Lung microvascular endothelial cell (primary cell): ENCODE results near the gene CDH15. TPM values are rescaled to one million over a fixed set of nuclear protein-coding genes. Genes with fewer than 3 reads are reported as not detected.

Experiments
- DNase-seq, 2 donors: peaks; one replicate each; pipeline versions ENCODE4 v3.0.0 to v3.0.0-alpha.2; 2010; ENCODE audit warnings: low read depth in 2 of 2
- total RNA-seq: library from RNA; depleted of rRNA; stranded (reverse); fragments of >200 nt; gene quantifications from 2 replicates; pipeline ENCODE4 v1.2.1, GENCODE V29; 2014

The CDH15 gene
- total RNA-seq, 1 donor from 2014 or later = under 0.01 TPM

GRCh38 chr16:89140401-89140800, 31.1 kb upstream of the CDH15 start:
- no peak for DNase-seq

GRCh38 chr16:89140981-89141883, 30.3 kb upstream of the CDH15 start:
- DNase-seq = no peak

- DNase-seq = no peak
Measured at GRCh38 chr16:89141884-89142267, 29.7 kb upstream of the CDH15 start.

- DNase-seq = no peak
Measured at GRCh38 chr16:89142474-89143195, 28.9 kb upstream of the CDH15 start.

- DNase-seq = no peak
Measured at GRCh38 chr16:89143201-89143741, 28.3 kb upstream of the CDH15 start.

- no peak for DNase-seq
Measured at GRCh38 chr16:89143911-89144675, 27.5 kb upstream of the CDH15 start.

- DNase-seq = no peak
Measured at GRCh38 chr16:89144681-89145080, 26.9 kb upstream of the CDH15 start.

DNA sequence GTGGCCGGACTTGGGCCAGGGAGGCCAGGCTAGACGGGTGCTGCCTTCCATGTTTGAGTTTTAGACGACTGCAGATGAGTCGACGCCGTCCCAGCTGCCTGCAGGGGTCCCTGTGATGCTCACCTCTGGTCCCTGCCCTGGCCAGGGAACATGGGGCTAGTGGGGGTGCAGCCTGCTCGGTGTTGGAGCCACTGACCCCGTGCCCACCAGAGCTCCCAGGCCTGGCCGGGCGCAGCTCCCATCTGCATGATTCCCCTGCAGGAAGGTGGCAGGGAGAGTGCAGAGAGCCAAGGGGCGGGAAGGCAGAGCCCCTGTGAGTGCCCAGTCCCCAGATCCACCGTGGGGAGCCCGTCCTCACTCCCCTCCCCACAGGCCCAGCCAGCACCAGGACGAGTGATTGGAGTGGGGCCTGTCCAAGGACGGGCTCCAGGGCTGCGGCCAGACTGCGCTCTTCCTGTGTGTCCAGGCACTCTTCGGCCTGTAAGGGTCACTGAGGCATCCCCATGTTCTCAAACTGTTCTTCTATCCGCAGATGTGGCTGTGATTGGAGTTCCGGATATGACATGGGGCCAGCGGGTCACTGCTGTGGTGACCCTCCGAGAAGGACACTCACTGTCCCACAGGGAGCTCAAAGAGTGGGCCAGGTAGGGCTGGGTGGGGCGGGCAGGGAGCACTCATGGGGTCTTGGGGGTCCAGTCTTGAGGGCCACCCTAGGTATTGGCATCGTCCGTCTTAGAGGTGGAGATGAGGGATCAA, 26.0 kb upstream of the CDH15 start:
- DNase-seq = no peak

DNA sequence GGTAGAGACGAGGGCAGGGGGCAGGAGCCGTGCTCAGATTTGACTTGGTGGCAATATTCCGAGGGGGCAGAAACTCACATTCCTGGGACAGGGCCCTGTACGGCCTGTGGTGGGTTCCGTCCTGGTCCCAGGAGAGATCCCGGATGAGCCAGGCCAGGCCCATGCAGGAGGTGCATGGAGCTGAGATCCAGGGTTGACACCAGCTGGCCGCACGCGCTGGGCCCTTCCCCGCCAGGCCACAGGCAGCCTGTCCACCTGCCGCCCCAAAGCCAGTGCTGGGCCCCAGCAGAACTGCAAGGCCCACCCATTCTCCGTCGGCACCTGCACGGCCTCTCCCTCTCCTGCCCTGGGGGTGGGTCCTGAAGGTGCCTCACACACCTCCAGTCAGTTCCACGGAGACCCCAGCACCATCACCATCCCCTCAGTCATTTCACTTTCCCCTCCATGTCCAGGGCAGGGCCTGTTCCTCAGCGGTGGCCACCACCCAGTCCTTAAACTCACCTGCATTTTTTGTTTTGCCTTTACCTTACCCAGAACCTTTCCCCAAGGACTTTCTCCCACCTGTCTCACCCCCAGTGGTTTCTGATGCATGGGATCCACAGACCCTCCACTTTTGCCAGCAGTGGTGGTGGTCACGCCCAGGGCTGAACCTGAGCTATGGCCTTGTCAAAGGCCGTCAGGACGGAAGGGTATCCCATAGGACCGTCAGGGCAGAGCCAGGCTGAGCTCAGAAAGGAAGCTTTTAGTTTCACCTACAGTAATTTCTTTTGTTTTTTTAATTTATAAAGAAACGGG, 25.1 kb upstream of the CDH15 start:
- no peak for DNase-seq

DNA sequence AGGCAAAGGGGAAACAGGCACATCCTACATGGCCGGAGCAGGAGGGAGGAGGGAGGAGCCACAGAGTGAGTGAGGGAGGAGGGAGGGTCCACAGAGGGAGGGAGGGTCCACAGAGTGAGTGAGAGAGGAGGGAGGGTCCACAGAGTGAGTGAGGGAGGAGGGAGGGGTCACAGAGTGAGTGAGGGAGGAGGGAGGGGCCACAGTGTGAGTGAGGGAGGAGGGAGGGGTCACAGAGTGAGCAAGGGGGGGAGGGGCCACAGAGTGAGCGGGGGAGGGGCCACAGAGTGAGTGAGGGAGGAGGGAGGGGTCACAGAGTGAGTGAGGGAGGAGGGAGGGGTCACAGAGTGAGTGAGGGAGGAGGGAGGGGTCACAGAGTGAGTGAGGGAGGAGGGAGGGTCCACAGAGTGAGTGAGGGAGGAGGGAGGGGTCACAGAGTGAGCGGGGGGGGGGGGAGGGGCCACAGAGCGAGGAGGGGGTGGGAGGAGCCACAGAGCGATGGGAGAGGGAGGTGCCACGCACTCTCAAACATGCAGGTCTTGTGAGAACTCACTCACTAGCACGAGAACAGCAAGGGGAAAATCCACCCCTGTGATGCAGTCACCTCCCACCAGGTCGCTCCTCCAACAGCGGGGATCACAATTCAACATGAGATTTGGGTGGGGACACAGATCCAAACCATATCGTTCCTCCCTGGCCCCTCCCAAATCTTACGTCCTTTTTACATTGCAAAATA, 24.3 kb upstream of the CDH15 start:
- DNase-seq = no peak

DNA sequence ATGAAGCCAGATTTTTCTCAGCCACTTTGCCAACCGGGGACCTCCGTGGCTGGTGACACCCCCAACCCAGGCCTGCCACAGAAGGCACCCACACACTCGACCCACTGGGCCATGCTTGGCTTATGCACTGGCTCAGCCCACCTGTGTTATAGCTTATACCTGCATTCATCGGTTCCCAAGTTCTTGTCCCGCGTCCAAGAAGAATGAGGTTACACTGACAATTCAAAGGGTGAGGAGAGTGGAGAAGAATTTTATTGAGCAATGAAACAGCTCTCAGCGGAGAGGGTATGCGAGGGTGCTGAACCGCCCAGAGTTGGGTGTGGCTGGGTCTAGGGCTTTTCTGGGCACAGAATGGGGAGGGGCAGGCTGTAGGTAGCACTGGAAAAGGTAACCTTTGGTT, 22.2 kb upstream of the CDH15 start:
- DNase-seq = no peak

DNA sequence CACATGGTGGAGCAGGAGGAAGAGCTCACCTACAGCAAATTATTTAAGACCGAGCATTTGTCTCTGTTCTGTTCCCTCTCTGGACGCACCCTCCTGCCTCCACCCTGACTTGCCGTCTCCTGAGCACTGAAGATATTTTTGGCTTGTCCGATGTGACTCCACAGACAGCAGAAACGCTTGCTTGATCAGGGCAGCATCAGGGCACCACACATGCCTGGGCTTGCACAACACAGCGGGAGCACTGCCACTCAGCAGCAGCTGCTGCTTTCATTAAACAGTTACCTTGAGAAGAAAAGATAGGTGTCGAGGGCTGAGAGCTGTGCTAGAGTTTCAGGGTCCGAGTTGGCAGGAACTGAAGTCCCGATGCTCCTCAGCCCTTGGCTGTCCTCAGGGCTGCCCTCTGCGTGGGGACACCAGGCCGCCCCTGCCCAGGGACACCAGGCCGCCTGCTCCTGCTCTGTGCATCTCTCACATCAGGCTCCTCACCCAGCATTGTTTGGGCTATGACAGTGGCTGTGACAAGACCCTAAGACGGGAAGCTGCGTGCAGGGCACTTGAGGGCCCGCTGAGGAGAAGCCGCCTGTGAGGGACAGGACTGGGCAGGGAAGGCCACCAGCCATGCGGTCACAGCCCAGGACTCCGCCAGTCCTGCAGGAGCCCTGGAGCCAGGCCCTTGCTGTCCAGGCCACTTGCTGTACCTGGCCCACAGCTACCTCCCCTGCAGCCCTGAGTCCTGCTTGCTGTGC, 21.3 kb upstream of the CDH15 start:
- DNase-seq = no peak

- DNase-seq = no peak
Measured at GRCh38 chr16:89150981-89151380, 20.6 kb upstream of the CDH15 start.

GRCh38 chr16:89152831-89153700, 18.5 kb upstream of the CDH15 start:
- DNase-seq = no peak

DNA sequence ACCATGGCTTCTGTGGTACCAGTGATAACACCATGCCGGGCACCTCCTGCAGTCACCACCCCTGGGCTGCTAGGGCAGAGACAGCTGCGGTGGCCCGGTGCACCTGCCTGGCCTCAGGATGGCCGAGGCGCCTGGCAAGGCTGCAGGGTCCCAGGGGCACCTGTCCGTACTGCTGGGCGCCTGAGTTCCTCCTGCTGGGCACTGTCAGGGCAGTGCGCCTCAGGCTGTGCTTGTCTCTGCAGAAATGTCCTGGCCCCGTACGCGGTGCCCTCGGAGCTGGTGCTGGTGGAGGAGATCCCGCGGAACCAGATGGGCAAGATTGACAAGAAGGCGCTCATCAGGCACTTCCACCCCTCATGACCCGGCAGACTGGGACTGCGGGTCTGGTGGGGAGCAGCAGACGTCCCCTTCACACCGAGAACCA, 17.7 kb upstream of the CDH15 start:
- no peak for DNase-seq

- no peak for DNase-seq
Measured at GRCh38 chr16:89154390-89155183, 17.0 kb upstream of the CDH15 start.

DNA sequence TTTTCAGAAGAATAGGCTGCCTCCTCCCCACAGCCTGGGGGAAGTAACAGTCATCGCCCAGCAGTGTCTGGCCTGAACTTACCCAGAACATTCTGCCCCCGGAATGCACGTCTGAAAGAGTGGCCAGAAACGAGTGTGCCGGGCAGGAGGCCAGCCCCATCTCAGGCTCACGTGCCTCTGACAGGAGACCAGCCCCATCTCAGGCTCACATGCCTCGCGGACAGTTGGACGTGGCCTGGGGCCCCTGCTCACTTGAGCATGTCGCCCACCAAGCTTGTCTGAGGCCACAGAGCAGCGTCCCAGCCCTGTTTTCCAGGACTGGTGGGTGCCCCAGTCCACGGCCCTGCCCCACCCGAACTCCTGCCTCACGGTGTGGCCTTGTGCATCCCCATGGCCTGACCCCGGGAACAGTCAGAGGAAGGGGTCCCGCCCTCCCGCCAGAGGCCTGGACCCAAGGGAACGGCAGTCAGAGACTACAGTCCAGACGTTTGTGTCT, 16.3 kb upstream of the CDH15 start:
- DNase-seq = peak; percentile 69 to 83
